Measurements from ENCODE around the gene PAQR5.

DNA sequence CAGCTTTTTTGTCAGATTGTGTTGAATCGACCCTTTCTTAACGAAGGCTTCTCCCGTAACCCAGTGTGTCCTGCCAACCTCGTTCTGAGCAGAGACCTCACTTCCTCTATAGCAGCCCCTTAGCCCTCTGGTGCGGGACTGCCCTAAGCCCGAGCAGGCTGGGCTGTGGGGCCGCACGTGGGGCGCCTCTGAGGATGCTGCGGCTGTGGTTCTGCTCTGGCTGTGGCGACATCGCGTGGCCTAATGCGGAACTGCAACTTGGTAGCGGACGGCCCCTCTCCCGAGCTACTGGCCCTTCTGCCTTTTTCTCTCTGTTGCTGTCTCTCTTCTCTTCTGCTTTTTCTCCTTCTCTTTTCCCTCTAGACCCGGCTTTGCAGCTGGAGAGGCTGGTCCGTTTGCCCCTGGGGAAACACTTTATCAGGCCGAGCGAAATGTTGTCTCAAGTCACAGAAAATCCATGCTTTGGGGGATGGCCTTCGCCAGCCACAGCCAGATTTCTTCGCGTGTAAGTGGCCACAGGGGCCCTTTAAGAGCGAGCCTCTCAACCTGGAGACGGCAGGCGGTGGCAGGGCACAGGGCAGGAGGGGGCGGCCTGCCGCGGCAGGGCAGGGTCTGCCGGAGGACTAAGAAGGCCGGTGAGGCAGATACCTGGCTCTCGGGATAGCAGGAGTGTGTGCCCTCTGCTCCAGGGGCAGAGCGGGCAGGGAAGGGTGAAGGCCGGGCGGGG is 96.0 kb downstream of the PAQR5 start:
- TF ChIP-seq, protein P1, sequence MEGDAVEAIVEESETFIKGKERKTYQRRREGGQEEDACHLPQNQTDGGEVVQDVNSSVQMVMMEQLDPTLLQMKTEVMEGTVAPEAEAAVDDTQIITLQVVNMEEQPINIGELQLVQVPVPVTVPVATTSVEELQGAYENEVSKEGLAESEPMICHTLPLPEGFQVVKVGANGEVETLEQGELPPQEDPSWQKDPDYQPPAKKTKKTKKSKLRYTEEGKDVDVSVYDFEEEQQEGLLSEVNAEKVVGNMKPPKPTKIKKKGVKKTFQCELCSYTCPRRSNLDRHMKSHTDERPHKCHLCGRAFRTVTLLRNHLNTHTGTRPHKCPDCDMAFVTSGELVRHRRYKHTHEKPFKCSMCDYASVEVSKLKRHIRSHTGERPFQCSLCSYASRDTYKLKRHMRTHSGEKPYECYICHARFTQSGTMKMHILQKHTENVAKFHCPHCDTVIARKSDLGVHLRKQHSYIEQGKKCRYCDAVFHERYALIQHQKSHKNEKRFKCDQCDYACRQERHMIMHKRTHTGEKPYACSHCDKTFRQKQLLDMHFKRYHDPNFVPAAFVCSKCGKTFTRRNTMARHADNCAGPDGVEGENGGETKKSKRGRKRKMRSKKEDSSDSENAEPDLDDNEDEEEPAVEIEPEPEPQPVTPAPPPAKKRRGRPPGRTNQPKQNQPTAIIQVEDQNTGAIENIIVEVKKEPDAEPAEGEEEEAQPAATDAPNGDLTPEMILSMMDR (IDR thresholded peaks at IDR 0.05): peak; percentile 89 to 95 (median 94)
- no peak for TF ChIP-seq POLR2A (IDR thresholded peaks at IDR 0.05)

All from testis (tissue), 2 donors.